Lower leg skin (tissue), 4 donors: ENCODE data around the gene C11orf98. TPM values are rescaled to one million over a fixed set of nuclear protein-coding genes. Genes with fewer than 3 reads are reported as not detected.
A peak's percentile ranks its signal among the peaks of the same experiment; 100 is the strongest.

Experiments used
- DNase-seq, 2 donors: peaks; one replicate each; pipeline ENCODE4 v3.0.0-alpha.2; 2019; ENCODE audit warnings: low spot score in 2 of 2
- H3K4me3 ChIP-seq: fragments of 200-600 bp; sonication (generic); 2 replicates; pipeline ENCODE4 v1.5.1; 2017; ENCODE audit warnings: mild to moderate bottlenecking, low read depth; ENCODE audit not compliant: poor library complexity, severe bottlenecking
- CTCF ChIP-seq, 3 donors: fragments of 450-650 bp; IDR thresholded peaks; one replicate each; pipeline ENCODE4 v1.5.1; 2016; ENCODE audit warnings: antibody characterized with exemption in 3 of 3, mild to moderate bottlenecking in 3 of 3, moderate library complexity in 2 of 3
- POLR2A ChIP-seq, 2 donors: fragments of 450-650 bp; IDR thresholded peaks; one replicate each; pipeline ENCODE4 v1.6.1; 2016 to 2017; ENCODE audit warnings: antibody characterized with exemption in 2 of 2, mild to moderate bottlenecking in 1 of 2, moderate library complexity in 1 of 2
- WGBS, 2 donors: methylation state at CpG; one replicate each; pipeline ENCODE4 v1.1.5; 2018; 5-methylcytosine and 5-hydroxymethylcytosine counted together
- intact Hi-C: fragments of 100-400 bp; cut with DNase I; formaldehyde crosslinking; loops from one replicate; pipeline ENCODE4 v1.15.0; 2023; ENCODE audit warnings: low total_unique reads
- total RNA-seq, 4 donors: library from RNA; depleted of rRNA; stranded (reverse); fragments of >200 nt; gene quantifications; one replicate each; pipeline ENCODE4 v1.1.0, GENCODE V29; 2016

The C11orf98 gene
- 10 to 100 TPM; 21.3 to 58.4 (median 31.4) TPM for total RNA-seq

- 0% methylated on average over 24 to 46 of the region's 47 CpGs for WGBS, 2 donors
These were observed at the start of gene C11orf98, which contains the start of gene CSKMT for GRCh38 chr11:62665075-62665598. C11orf98 (minus strand) TSS chr11:62665210; CDS start chr11:62665169, 41 bp downstream. CSKMT (plus strand) TSS chr11:62665312; CDS start chr11:62665880, 568 bp downstream.

GRCh38 chr11:62713343-62713742 lies 48.3 kb upstream of the C11orf98 start:
- H3K4me3 ChIP-seq, result no peak overlapping the region
- TF ChIP-seq CTCF (IDR thresholded peaks at IDR 0.05), result no peak
- TF ChIP-seq POLR2A (IDR thresholded peaks at IDR 0.05), result no peak
- 91 to 95% methylated on average over 2 of the region's 2 CpGs for WGBS, 2 donors
- no peak for DNase-seq
- intact Hi-C loops, result no loop called here

More at GRCh38 chr11:62665075-62665598, at the start of gene C11orf98, which contains the start of gene CSKMT:
- TF ChIP-seq POLR2A (IDR thresholded peaks at IDR 0.05) (peak in 1 of 2 donors; percentile 95), CTCF (IDR thresholded peaks at IDR 0.05) (no peak)
- peak; percentile 93 to 99 for DNase-seq
- H3K4me3 ChIP-seq, result peak within 1 kb of the TSS; percentile 60
- intact Hi-C loops, result no loop called here

- DNase-seq, result no peak
- intact Hi-C loops, result no loop called here
- TF ChIP-seq POLR2A (IDR thresholded peaks at IDR 0.05), result no peak
- TF ChIP-seq CTCF (IDR thresholded peaks at IDR 0.05), result no peak
- no peak overlapping the region for H3K4me3 ChIP-seq
- 68 to 71% methylated on average over 3 of the region's 3 CpGs for WGBS, 2 donors
These were observed 47.9 kb upstream of the C11orf98 start for GRCh38 chr11:62712861-62713260.

GRCh38 chr11:62712276-62712812 lies 47.3 kb upstream of the C11orf98 start:
- DNase-seq, result no peak
- WGBS, 2 donors, result 78 to 80% methylated on average over 6 of the region's 6 CpGs
- H3K4me3 ChIP-seq, result no peak overlapping the region
- no peak for TF ChIP-seq POLR2A (IDR thresholded peaks at IDR 0.05)
- TF ChIP-seq CTCF (IDR thresholded peaks at IDR 0.05), result no peak
- intact Hi-C loops, result no loop called here

GRCh38 chr11:62710001-62710345 lies 45.0 kb upstream of the C11orf98 start:
- WGBS, 2 donors, result 56 to 59% methylated on average over 7 of the region's 7 CpGs
- TF ChIP-seq POLR2A (IDR thresholded peaks at IDR 0.05), result no peak
- no peak for TF ChIP-seq CTCF (IDR thresholded peaks at IDR 0.05)
- DNase-seq, result no peak
- intact Hi-C loops, result no loop called here
- peak overlapping the region; percentile 28 for H3K4me3 ChIP-seq
